Spinal cord (tissue), 10 donors: Measurements from ENCODE around the gene RAB27B. TPM values are rescaled to one million over a fixed set of nuclear protein-coding genes. Genes with fewer than 3 reads are reported as not detected.

Experiments
- DNase-seq, 6 donors: peaks; one replicate each; pipeline versions ENCODE4 v3.0.0 to v3.0.0-alpha.2; 2013 to 2015; ENCODE audit warnings: low spot score in 6 of 6, low read depth in 4 of 6
- H3K27ac ChIP-seq: one replicate; pipeline ENCODE4 v1.5.1; 2013; ENCODE audit warnings: low read depth, low read length, control low read depth
- H3K27me3 ChIP-seq: one replicate; pipeline ENCODE4 v1.6.1; 2013; ENCODE audit warnings: low read length; ENCODE audit not compliant: control insufficient read depth, insufficient read depth
- H3K36me3 ChIP-seq: one replicate; pipeline ENCODE4 v1.6.1; 2013; ENCODE audit warnings: low read length; ENCODE audit not compliant: control insufficient read depth, insufficient read depth
- H3K4me1 ChIP-seq: one replicate; pipeline ENCODE4 v1.6.1; 2013; ENCODE audit warnings: low read length; ENCODE audit not compliant: control insufficient read depth, insufficient read depth
- H3K4me3 ChIP-seq: one replicate; pipeline ENCODE4 v1.5.1; 2013; ENCODE audit warnings: low read depth, low read length, control low read depth
- H3K9me3 ChIP-seq: one replicate; pipeline ENCODE4 v1.6.1; 2013; ENCODE audit warnings: low read length; ENCODE audit not compliant: control insufficient read depth, insufficient read depth
- WGBS: methylation state at CpG from one replicate; pipeline ENCODE4 v1.1.5; 2013; ENCODE audit warnings: missing lambda C conversion rate; ENCODE audit not compliant: insufficient coverage; 5-methylcytosine and 5-hydroxymethylcytosine counted together
- polyA plus RNA-seq, 2 donors: library from polyadenylated mRNA; unstranded; fragments of 120-200 nt; gene quantifications; one replicate each; pipeline ENCODE4 v1.2.1, GENCODE V29; 2013; ENCODE audit not compliant: insufficient read length in 2 of 2
- total RNA-seq, 2 donors: library from RNA; depleted of rRNA in 1 of 2; stranded (reverse); fragments of 120-200 nt in 1 of 2; fragments of >200 nt in 1 of 2; gene quantifications; one replicate each; pipeline versions ENCODE4 v1.2.3 to v1.2.4, GENCODE V29; 2013 to 2014
- donor health status: healthy.

Gene RAB27B
- total and polyA plus RNA-seq, 4 donors: 13.3 to 71.8 (median 18.3) TPM

GRCh38 chr18:54877076-54877475 is 48.8 kb downstream of the RAB27B start:
- Histone ChIP-seq H3K9me3 (no peaks in the 10 kb centered on the region), H3K4me3 (no peak overlapping the region), H3K27me3 (no peaks in the 10 kb centered on the region), H3K27ac (no peak overlapping the region), H3K4me1 (no peaks in the 10 kb centered on the region), H3K36me3 (no peaks in the 10 kb centered on the region)
- DNase-seq: no peak
- no CpG with 5 or more reads among the region's 1 CpG for WGBS

GRCh38 chr18:54878159-54878622 is 49.9 kb downstream of the RAB27B start:
- no peak overlapping the region for H3K4me3 ChIP-seq
- H3K27me3 ChIP-seq: no peaks in the 10 kb centered on the region
- peak overlapping the region; percentile 29 for H3K27ac ChIP-seq
- no peaks in the 10 kb centered on the region for H3K36me3 ChIP-seq
- DNase-seq: peak; percentile 19 to 86 (median 44)
- H3K9me3 ChIP-seq: no peaks in the 10 kb centered on the region
- WGBS: no CpG with 5 or more reads among the region's 2 CpGs
- H3K4me1 ChIP-seq: no peaks in the 10 kb centered on the region

GRCh38 chr18:54878659-54879358 is 50.5 kb downstream of the RAB27B start:
- no peak for DNase-seq
- Histone ChIP-seq H3K4me3 (no peak overlapping the region), H3K9me3 (no peaks in the 10 kb centered on the region), H3K27me3 (no peaks in the 10 kb centered on the region), H3K36me3 (no peaks in the 10 kb centered on the region), H3K4me1 (no peaks in the 10 kb centered on the region), H3K27ac (no peak overlapping the region)
- WGBS: 100% methylated on average over 1 of the region's 3 CpGs

- no peak overlapping the region for H3K27ac ChIP-seq
- H3K36me3 ChIP-seq: no peaks in the 10 kb centered on the region
- no peaks in the 10 kb centered on the region for H3K27me3 ChIP-seq
- no peak overlapping the region for H3K4me3 ChIP-seq
- DNase-seq: no peak
- no peaks in the 10 kb centered on the region for H3K4me1 ChIP-seq
- 82% methylated on average over 2 of the region's 4 CpGs for WGBS
- no peaks in the 10 kb centered on the region for H3K9me3 ChIP-seq
Observed at GRCh38 chr18:54879691-54880090, 51.4 kb downstream of the RAB27B start.

- Histone ChIP-seq H3K27me3 (no peaks in the 10 kb centered on the region), H3K4me3 (no peak overlapping the region), H3K27ac (no peak overlapping the region), H3K4me1 (no peaks in the 10 kb centered on the region), H3K36me3 (no peaks in the 10 kb centered on the region), H3K9me3 (no peaks in the 10 kb centered on the region)
- 80% methylated on average over 1 of the region's 5 CpGs for WGBS
- DNase-seq: peak in 1 of 6 donors; percentile 84
Observed at GRCh38 chr18:54880395-54881105, 52.3 kb downstream of the RAB27B start.

GRCh38 chr18:54881229-54881768 is 53.0 kb downstream of the RAB27B start:
- no peak for DNase-seq
- H3K4me1 ChIP-seq: no peaks in the 10 kb centered on the region
- 78% methylated on average over 5 of the region's 6 CpGs for WGBS

GRCh38 chr18:54882318-54882717 is 54.0 kb downstream of the RAB27B start:
- no peaks in the 10 kb centered on the region for H3K27me3 ChIP-seq
- no peak for DNase-seq
- no peak overlapping the region for H3K27ac ChIP-seq
- no peaks in the 10 kb centered on the region for H3K9me3 ChIP-seq
- H3K4me1 ChIP-seq: no peaks in the 10 kb centered on the region
- H3K36me3 ChIP-seq: no peaks in the 10 kb centered on the region
- WGBS: no CpG with 5 or more reads among the region's 4 CpGs
- no peak overlapping the region for H3K4me3 ChIP-seq

More at GRCh38 chr18:54881229-54881768, 53.0 kb downstream of the RAB27B start:
- no peak overlapping the region for H3K27ac ChIP-seq
- H3K36me3 ChIP-seq: no peaks in the 10 kb centered on the region
- no peaks in the 10 kb centered on the region for H3K27me3 ChIP-seq
- H3K9me3 ChIP-seq: no peaks in the 10 kb centered on the region
- H3K4me3 ChIP-seq: no peak overlapping the region

- H3K4me3 ChIP-seq: no peak overlapping the region
- 88% methylated on average over 1 of the region's 6 CpGs for WGBS
- no peaks in the 10 kb centered on the region for H3K4me1 ChIP-seq
- no peak overlapping the region for H3K27ac ChIP-seq
- no peaks in the 10 kb centered on the region for H3K27me3 ChIP-seq
- DNase-seq: no peak
- no peaks in the 10 kb centered on the region for H3K9me3 ChIP-seq
- no peaks in the 10 kb centered on the region for H3K36me3 ChIP-seq
Observed at GRCh38 chr18:54883816-54884604, 55.7 kb downstream of the RAB27B start.

- Histone ChIP-seq H3K36me3 (no peaks in the 10 kb centered on the region), H3K27ac (no peak overlapping the region), H3K9me3 (no peaks in the 10 kb centered on the region), H3K27me3 (no peaks in the 10 kb centered on the region), H3K4me3 (no peak overlapping the region), H3K4me1 (no peaks in the 10 kb centered on the region)
- WGBS: no CpG with 5 or more reads among the region's 2 CpGs
- DNase-seq: no peak
Observed at GRCh38 chr18:54888378-54888777, 60.1 kb downstream of the RAB27B start.
